Measurements from ENCODE around the gene C1R.
"Not testable (repeated sequence)": the region's sequence is repeated elsewhere in the genome, so short reads cannot be mapped to it uniquely, and the experiment has no call there.

C1R gene

DNA sequence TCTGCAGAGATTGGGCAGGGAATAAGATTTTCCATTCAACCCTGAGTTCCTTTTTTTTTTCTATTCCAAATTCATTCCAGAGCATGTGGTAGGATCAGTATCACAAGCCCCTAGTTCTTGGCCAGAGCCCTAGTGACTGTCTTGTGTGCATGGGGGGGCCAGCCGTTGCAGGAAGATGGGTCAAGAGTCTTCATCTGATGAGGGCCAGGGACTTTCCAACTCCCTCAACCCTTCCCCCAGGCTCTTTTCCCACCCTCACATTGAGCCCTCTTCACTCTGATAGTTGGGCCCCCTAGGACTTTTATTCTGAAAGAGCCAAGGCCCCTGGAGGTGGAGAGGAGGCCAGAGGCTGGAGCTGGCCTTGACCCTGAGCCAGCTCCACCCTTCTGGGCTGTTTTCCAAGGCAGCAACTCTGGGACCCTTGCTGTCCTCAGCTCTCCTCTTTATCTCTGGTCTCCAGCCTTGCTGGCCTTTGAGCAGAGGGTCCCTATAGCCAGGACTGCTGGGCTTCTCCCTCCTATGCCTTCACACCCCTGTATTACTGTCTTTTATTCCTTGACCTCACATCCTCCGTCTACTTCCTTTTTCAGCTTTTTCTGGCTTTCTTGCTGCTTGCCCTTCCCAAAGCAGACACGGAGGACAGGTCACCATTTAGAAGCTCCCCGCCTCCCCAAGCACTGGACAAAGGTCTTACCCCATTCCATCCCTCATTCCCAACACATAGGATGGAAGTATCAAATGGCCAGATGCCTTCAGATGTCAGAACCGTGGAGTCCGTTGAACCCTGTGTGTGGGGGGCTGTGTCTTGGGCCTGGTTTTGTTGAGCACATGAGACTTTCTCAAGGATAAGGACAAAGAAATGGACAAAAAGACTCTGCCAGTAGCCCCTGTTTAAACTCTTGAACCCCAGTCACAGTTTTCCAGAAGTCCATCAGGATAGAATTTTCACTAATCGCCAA is 30.8 kb upstream of the C1R start:
- no peak for DNase-seq
- in situ Hi-C loops (cut with MboI; ENCODE audit: low pct_unique_long_range_greater_than_20kb, low sequenced_read_pairs), result no loop called here

DNA sequence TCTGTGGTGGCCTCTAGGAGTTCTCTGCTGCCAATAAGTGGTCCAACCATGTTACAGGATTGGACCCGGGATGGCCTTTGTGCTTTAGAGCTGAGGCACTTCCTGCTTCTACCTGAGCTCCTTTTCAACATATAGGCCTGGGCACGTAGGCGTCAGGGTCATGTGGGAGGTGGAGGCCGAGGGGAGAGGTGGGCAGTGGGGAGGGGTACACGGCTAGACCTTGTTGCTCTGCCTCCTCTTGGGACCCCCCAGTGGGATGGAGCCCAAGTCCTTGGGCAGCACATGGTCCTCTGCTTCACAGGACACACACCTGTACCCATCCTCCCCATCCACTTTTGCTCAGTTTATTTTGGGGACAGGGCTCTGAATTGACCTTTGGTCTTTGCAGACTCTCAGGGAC is 29.1 kb upstream of the C1R start:
- in situ Hi-C loops (cut with MboI; ENCODE audit: low pct_unique_long_range_greater_than_20kb, low sequenced_read_pairs), result no loop called here
- no peak for DNase-seq

DNA sequence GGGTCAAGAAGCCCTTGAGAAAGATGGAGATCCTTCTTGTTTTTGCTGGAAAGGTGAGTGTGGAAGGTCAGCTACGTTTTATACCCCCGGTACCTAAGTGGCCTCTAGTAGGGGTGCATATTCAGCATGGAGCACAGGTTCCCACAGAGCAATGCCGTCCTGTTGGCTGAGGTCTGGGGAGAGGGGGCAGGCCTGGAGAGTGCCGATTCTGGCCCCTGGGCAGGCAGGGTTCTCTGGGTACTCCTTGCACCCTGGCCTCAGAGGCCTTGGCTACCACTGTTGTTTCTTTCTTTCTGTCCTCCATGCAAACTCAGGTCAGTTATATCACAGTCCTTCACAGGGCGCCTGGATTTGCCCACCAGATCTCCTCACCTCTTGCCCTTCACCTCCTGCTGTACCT is 27.9 kb upstream of the C1R start:
- DNase-seq, result no peak
- in situ Hi-C loops (cut with MboI; ENCODE audit: low pct_unique_long_range_greater_than_20kb, low sequenced_read_pairs), result no loop called here

DNA sequence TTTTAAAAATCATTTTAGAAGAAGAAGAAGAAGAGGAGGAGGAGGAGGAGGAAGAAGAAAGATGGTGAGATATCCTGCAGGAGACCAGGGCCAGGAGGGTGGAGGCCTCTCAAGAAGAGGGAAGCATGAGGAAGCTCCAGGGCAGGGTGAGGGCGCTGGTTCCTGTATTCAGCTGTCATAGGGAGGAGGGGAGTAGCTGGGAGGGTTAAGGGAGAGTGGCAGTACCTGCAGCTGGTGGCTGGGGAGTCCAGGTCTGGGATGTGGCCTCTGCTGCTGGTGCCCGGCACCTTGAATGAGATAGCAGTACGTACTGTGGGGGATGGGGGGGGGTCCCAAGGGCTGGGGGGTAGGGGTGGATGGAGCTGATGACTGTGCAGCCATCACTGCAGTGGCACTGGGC is 26.6 kb upstream of the C1R start:
- in situ Hi-C loops (cut with MboI; ENCODE audit: low pct_unique_long_range_greater_than_20kb, low sequenced_read_pairs), result no loop called here
- DNase-seq, result no peak

DNA sequence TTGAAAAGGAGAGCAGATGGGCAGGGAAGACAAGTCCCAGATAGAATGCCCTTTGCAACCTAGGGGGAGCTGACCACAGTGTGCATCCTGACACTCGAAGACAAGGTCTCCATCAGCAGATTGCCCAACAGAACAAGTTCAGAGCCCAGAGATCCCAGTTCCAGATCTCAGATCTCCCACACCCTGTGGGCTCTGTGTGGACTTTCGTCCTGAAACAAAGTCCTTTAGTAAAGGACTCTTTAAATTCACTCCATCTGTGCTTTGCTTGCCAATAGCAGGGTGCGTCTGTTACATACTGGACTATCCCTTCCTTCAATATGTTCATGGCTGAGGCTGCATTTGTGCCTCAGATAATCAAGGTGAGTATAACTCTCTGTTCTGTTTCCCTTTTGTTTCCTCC is 25.4 kb upstream of the C1R start:
- in situ Hi-C loops (cut with MboI; ENCODE audit: low pct_unique_long_range_greater_than_20kb, low sequenced_read_pairs), result no loop called here
- no peak for DNase-seq

DNA sequence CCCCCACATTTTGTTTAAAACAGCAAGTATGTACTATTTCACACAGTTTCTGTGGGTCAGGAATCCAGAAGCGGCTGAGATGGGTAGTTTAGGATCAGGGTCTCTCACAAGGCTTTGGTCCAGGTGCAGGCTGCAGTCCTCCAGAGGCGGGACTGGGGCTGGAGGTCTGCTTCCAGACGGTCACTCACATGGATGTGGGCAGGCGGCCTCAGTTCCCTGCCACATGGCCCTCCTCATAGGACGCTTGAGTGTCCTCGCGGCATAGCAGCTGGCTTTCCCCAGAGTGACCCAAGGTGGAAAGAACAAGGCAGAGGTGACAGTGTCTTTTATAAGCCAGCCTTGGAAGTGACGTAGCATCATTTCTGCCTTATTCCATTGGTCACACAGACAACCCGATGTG is 24.7 kb upstream of the C1R start:
- DNase-seq, result no peak
- in situ Hi-C loops (cut with MboI; ENCODE audit: low pct_unique_long_range_greater_than_20kb, low sequenced_read_pairs), result no loop called here

DNA sequence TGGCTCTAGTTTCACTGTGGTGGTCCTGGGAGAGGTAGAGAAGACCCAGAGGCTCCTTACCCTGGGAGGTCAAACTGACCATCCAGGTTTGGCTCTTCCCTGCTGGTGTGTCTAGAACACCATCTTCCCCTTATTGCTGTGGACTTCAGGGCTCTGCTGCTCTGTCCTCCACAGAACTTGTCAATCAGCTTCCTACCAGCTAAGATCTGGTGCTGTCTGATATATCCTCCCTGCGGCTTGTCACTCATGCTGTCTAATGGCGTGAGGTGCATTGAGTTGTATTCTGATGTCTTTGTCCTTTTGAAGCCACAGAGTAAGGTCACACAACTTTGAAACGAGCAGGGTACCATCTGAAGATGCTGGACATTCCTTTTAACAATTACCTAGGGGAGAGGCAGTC is 24.0 kb upstream of the C1R start:
- in situ Hi-C loops (cut with MboI; ENCODE audit: low pct_unique_long_range_greater_than_20kb, low sequenced_read_pairs), result no loop called here
- DNase-seq, result no peak

DNA sequence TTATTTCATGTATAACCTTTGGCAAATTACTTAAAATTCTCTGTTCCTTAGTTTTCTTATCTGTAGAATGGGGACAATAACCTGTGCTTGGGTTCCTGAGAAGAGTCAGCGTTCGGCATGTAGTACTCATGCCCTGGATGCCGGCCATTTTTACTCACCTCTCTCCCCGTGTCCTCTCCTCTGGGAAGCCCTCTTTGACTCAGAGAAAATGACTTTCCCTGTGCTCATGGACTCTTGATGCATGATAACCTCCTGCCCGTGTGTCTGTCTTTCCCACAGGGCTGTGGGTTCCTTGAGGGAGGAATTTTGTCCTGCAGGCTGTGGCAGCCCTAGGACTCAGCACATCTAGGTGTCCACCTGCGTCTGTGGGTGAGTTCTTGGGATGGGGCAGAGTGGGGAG is 22.6 kb upstream of the C1R start:
- in situ Hi-C loops (cut with MboI; ENCODE audit: low pct_unique_long_range_greater_than_20kb, low sequenced_read_pairs), result no loop called here

DNA sequence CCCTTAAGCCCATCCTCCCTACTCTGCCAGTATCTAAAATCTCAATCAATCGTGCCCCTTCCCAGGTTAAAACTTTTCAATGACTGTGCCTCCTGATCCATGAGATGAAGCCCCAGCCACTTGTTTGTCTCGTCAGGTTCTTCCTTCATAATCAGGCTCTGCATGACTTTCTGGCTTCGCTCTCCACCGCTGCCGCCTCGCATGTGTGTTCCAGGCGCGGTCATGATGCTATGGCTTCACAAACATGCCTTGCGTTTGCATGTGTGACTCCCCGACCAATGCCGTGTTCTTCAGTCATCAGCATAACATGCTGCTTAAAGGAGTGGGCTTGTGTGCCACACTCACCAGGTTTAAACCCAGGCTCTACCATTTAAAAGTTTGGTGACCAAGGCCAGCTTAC is 21.8 kb upstream of the C1R start:
- no peak for DNase-seq
- in situ Hi-C loops (cut with MboI; ENCODE audit: low pct_unique_long_range_greater_than_20kb, low sequenced_read_pairs), result no loop called here

More for the DNA sequence above, 22.6 kb upstream of the C1R start:
- no peak for DNase-seq

DNA sequence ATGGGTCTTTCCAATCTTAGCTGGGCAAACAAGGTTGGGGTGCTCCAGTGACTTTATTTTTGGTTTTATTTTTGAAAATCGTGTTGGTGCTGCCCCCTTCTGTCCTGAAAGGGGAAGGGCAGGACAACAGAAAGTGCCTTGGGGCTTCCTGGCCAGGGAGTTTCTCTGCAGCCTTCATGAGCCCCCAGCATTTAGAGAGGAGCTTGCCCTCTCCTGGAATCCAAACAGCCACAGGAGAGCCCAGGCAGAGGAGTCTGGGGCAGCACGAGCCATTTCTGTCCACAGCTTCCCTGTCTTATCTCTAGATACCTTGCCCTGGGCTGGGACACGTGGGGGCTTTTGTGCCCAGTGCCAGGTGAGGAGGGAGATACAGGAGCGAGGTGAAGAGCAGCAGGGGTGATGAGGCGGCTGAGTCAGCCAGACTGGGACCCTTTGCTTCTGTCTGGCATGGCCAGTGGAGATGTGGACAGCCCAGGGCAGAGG is 21.2 kb upstream of the C1R start:
- in situ Hi-C loops (cut with MboI; ENCODE audit: low pct_unique_long_range_greater_than_20kb, low sequenced_read_pairs), result no loop called here
- DNase-seq, result peak; percentile 70

DNA sequence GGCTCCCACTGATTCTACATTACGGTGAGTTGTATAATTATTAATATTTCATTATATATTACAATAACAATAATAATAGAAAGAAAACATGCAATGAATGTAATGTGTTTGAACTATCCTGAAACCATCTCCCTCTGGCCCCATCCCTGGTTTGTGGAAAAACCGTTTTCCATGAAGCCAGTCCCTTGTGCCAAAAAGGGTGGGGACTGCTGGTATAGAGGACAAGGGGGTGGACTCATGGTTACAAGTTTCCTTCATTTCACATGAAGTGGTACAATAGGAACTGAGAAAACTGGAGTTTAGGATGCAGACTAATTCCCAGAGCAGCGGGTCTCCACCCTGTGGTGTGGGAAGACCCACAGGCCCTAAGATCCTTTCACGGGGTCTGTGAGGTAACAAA is 19.8 kb upstream of the C1R start:
- no peak for DNase-seq
- in situ Hi-C loops (cut with MboI; ENCODE audit: low pct_unique_long_range_greater_than_20kb, low sequenced_read_pairs), result no loop called here

DNA sequence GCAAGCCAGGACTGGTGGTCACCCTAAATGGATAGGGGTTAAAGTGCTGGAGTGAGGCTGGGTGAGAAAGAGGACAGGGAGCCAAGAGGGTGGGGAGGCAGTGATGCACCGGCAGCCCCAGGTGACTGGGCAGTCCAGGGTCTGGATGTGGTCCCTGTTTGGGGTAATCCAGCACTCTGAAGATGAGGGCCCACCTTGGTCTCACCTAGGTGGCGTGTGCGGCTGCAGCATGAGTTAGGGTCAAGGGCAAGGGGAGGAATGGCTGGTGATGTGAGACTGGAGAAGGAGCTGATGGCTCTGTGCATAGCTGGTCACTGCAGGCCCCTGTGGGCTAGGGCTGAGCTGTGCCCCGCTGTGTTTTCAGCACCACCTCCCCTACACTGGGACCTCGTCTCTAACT is 18.4 kb upstream of the C1R start:
- in situ Hi-C loops (cut with MboI; ENCODE audit: low pct_unique_long_range_greater_than_20kb, low sequenced_read_pairs), result no loop called here

DNA sequence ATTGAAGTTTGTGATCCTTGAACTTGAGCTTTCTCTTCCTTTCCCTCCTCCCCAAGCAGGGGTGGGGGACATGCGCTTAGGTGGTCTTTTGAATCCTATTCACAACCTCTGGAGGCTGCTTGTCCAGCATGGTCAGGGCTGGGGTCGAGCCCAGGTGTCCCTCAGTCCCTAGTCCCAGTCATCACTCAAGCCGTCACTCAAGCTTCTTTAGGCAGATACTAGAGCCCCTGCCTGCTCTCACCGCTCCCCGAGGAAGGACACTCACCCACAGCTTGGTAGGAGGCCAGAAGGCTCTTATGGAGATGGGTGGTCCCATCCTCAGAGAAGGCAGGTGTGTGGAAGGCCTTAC is 17.3 kb upstream of the C1R start:
- DNase-seq, result no peak
- in situ Hi-C loops (cut with MboI; ENCODE audit: low pct_unique_long_range_greater_than_20kb, low sequenced_read_pairs), result no loop called here

More for the DNA sequence above, 18.4 kb upstream of the C1R start:
- no peak for DNase-seq

DNA sequence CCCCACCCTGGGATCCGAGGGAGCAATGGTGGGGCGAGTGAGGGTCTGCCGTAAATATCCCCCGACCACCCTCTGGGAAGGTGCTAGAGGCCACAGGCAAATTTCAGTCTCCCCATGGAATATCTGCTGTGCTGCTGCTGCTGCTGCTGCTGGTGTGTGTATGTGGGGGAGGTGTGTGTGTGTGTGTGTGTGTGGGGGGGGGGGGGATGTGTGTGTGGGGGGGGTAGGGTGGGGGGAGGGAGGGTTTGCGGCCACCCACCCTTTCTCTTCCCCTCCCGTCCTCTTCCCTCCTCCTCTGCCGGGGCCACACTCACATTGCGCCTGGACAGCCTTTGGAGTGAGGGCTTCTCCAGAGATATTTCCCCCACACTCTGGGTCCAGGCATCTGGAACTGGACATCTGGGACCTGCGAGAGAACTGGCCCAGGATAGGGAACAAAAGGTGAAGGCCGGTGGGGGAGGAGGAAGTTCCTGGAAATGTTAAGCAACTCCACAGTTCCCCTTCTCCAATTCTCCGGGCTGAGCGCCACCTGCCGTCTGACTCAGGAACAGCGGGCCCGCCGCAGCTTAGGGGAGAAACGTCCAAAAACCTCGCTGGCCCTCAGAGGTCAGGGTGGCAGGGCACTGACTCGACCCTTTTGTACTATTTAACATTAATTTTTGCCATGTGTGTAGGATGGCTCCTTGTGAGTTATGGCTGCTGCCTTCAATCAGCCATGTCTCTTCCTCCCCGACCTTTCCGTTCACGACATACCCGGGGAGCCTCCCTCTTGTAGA is 16.7 kb upstream of the C1R start, which contains the start of gene C1RL:
Gene C1RL, minus strand, starts transcription at position 419 of the 776 bp plus-strand sequence. Its CDS starts 34 bp downstream, at position 385.
- peak; percentile 92 for DNase-seq
- in situ Hi-C loops (cut with MboI; ENCODE audit: low pct_unique_long_range_greater_than_20kb, low sequenced_read_pairs), result no loop called here

DNA sequence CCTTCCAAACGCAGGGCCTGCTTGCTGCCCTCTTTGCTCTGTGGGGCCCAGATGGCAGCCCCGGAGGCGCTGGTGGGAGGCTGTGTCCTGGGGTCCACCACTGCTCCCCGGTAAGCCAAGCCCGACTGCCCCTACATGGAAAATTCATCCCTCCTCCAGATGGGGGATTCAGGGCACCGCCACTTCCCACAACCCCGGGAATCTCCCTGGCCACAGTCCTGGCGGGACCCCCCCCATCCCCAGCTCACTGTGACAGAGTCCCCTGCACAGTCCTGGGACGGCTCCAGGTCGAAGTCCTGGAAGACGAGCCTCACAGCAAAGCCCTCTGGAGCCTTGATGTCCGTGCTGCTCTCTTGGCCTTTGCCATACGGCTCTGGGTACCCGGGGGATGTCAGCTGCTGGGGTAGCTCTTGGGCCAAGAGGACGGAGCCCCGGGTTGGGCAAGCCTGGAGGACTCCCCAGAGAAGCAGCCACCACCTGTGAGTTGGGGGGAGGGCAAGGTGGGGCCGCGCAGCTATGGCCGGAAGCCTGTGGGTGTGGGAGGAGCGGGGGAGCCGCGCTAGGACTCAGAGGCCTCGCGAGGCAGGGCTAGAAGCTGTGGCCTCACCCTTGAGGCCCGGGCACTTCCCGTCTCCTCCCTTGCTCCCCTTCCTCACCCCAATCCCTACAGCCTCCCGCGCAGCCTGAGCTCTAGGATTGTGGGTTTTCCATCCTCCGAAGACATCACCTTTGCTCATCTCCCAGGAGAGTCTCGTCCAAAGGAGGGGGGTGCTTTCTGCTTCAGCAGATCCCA is 16.0 kb upstream of the C1R start:
- in situ Hi-C loops (cut with MboI; ENCODE audit: low pct_unique_long_range_greater_than_20kb, low sequenced_read_pairs), result no loop called here
- peak; percentile 93 for DNase-seq

DNA sequence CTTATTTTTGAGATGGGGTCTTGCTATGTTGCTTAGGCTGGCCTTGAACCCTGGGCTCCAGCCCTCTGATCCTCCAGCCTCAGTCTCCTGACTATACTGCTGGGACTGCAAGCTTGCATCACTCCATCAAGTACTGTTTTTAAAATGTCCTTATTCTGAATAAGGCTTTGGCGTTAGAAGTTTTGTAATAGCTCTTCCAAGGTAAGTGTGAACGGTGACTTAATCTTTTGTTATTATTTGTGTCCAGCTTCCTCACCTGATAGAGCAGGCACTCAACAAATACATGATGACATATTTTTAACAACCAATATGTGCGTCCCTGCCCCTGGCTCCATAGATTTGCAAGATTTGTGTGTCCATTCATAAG is 15.4 kb upstream of the C1R start:
- in situ Hi-C loops (cut with MboI; ENCODE audit: low pct_unique_long_range_greater_than_20kb, low sequenced_read_pairs), result no loop called here
- DNase-seq, result no peak

DNA sequence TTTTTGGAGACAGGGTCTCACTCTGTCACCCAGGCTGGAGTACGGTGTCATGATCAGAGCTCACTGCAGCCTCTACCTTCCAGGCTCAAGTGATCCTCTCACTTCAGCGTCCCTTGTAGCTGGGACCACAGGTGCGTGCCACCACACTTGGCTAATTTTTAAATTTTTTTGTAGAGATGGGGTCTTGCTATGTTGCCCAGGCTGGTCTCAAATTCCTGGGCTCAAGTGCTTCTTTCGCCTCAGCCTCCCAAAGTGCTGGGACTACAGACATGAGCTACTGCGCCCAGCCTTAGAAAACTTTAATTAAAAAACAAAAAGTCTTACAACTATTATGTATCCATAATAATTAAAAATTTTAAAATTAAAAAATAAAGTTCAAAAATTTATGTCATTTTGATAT is 14.9 kb upstream of the C1R start:
- DNase-seq; in situ Hi-C loops (cut with MboI; ENCODE audit: low pct_unique_long_range_greater_than_20kb, low sequenced_read_pairs): not testable (repeated sequence)

DNA sequence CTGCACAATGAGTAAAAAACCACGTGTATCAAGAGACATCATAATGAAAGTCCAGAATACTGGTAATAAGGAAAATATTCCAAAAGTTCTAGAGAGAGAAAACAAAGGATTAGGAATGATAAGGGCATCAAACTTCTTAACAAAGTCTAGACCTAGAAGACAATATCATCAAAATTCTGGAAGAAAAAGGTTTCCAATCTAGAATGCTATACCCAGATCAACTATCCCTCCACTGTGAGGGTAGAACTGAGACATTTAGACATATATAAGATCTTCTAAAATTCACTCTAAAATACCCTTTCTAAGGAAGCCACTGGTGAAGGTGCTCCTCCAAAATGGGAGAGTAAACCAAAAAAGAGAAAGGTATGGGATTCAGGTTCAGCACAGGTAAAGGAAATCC is 13.8 kb upstream of the C1R start:
- DNase-seq, result no peak
- in situ Hi-C loops (cut with MboI; ENCODE audit: low pct_unique_long_range_greater_than_20kb, low sequenced_read_pairs), result no loop called here

DNA sequence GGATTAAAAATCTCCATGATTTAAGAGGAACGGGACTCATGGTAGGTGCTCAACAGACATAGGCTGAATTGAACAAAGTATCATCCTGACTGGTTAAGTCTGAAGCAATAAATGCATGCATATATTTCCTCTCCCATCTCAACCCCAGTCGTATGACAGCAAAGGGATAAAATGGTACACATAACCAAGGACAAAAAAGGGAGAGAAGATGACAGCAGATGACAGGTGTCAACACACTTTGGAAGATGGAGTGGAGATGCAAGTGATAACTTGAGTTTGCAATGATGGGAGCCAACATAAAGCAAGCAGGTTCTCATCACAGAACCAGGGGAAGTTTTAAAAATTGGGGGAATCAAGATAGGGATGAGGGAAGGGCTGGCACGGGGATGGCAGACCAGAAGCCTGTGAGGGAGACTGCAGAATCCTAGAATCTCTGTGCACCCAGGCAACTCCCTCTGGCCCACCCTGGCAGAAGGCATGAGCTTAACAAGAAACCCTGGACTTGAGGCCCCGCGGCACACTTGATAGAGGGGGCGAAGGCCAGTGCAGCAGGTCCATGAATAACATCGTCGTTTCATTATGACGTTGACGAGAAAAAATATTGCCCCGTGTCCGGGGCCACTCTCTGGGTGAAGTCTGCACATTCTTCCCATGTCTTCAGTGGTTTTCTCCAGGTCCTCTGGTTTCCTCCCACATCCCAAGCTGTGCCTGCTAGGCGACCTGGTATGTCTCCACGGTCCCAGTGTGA is 11.8 kb upstream of the C1R start:
- in situ Hi-C loops (cut with MboI; ENCODE audit: low pct_unique_long_range_greater_than_20kb, low sequenced_read_pairs), result no loop called here
- no peak for DNase-seq
